ENCODE data around the gene CMTR2. TPM values are rescaled to one million over a fixed set of nuclear protein-coding genes. Genes with fewer than 3 reads are reported as not detected.

Gene CMTR2
- total and polyA plus RNA-seq, 2 of the 4 experiments (the other 2 are of a cell fraction) = 10.6 to 21.9 TPM

DNA sequence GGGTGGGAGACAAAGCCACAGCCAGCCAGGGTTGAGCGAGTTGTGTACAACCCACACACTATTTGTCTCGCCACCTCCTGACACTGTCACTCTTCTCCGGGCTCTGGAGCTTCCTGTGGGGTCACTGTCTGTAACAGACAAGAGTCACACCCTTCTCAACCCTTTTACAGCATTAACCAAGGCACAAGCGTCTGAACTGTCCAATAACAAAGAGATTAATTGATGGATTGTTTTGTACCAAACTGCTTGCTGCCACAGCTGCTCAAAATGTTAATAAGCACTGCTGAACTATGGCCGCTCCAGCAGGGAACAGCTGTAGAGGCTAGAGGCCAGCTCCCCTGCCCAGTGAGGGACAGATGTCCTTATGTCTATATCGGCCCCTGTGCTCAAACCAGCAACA is 33.5 kb downstream of the CMTR2 start:
- no peak overlapping the region for H3K23ac ChIP-seq (ENCODE audit: low read depth, low read length)
- ChIA-PET POLR2A (ENCODE audit: unreplicated experiment) (no interaction called here), CTCF (no interaction called here)
- no peaks in the 10 kb centered on the region for H3K27me3 ChIP-seq (ENCODE audit: control insufficient read depth, insufficient read depth, low read length)
- no peak overlapping the region for H2AK5ac ChIP-seq (ENCODE audit: low read depth, low read length)
- H3K18ac ChIP-seq (ENCODE audit: low read depth, low read length) = no peak overlapping the region
- TF ChIP-seq MAFK (IDR thresholded peaks at IDR 0.05; ENCODE audit: low read depth, low read length) (no peak), FOS (IDR thresholded peaks at IDR 0.05; ENCODE audit: low read depth, low read length) (no peak)
- intact Hi-C loops (cut with micrococcal nuclease) (no loop called here), dilution Hi-C loops (cut with HindIII; ENCODE audit: low sequenced_read_pairs, unreplicated experiment) (no loop called here), in situ Hi-C loops (cut with MboI; ENCODE audit: low sequenced_read_pairs) (no loop called here)
- no peak overlapping the region for H4K8ac ChIP-seq (ENCODE audit: low read depth in 2 of 2, low read length in 2 of 2)
- H3K36me3 ChIP-seq (ENCODE audit: control insufficient read depth, insufficient read depth, low read length) = no peaks in the 10 kb centered on the region
- H3K4ac ChIP-seq (ENCODE audit: low read depth, low read length) = no peak overlapping the region
- H4K5ac ChIP-seq (ENCODE audit: low read depth, low read length) = no peak overlapping the region
- H3K9ac ChIP-seq (ENCODE audit: low read depth, low read length) = no peak overlapping the region
- H3K9me3 ChIP-seq (ENCODE audit: control insufficient read depth, insufficient read depth, low read length) = no peaks in the 10 kb centered on the region
- no peak overlapping the region for H2BK15ac ChIP-seq (ENCODE audit: low read depth, low read length)
- H3K27ac ChIP-seq (ENCODE audit: insufficient read depth, low read length) = no peak overlapping the region
- no peak overlapping the region for H2BK5ac ChIP-seq (ENCODE audit: low read depth, low read length, poor library complexity, severe bottlenecking)
- no peak overlapping the region for H2BK120ac ChIP-seq (ENCODE audit: low read depth, low read length)
- H3K14ac ChIP-seq (replicated peaks; ENCODE audit: low read depth, low read length) = no peak overlapping the region
- no peak overlapping the region for H4K91ac ChIP-seq (ENCODE audit: insufficient read depth, low read depth, low read length)
- ATAC-seq (ENCODE audit: low read depth) (no peak), DNase-seq (no peak)
- no peaks in the 10 kb centered on the region for H3K4me1 ChIP-seq (ENCODE audit: control insufficient read depth, insufficient read depth, low read length)
- H2AFZ ChIP-seq (replicated peaks; ENCODE audit: low read length, poor library complexity) = no peak overlapping the region
- no peaks in the 10 kb centered on the region for H3K9me1 ChIP-seq (ENCODE audit: insufficient read depth, low read length)
- BruUV-seq (replicated peaks) = no TSS peak
- H3K4me2 ChIP-seq (ENCODE audit: low read depth, low read length) = no peak overlapping the region
- no peak overlapping the region for H2AK9ac ChIP-seq (replicated peaks; ENCODE audit: low read depth, low read length, poor library complexity)
- no peaks in the 10 kb centered on the region for H4K20me1 ChIP-seq (ENCODE audit: insufficient read depth, low read length)
- no peak overlapping the region for H2BK20ac ChIP-seq (ENCODE audit: low read depth, low read length)
- H3K4me3 ChIP-seq (ENCODE audit: insufficient read depth, low read depth, low read length) = no peak overlapping the region
- H3K56ac ChIP-seq (ENCODE audit: extremely low read depth, insufficient read depth, low read length) = no peak overlapping the region
- WGBS, 2 experiments (ENCODE audit: extremely low coverage in 2 of 2, insufficient read length in 1 of 2) = no CpG with 5 or more reads among the region's 6 CpGs
- H3K79me1 ChIP-seq (ENCODE audit: low read depth in 1 of 2, low read length in 2 of 2) = no peaks in the 10 kb centered on the region
